Measurements from ENCODE around the gene PTCH1. TPM values are rescaled to one million over a fixed set of nuclear protein-coding genes. Genes with fewer than 3 reads are reported as not detected.

Gene PTCH1
- polyA plus RNA-seq, 1 of the 3 experiments (the other 2 are of a cell fraction) = 3.3 TPM

- over 99% methylated on average over 13 of the region's 15 CpGs for WGBS (ENCODE audit: low lambda C conversion rate)
- CTCF ChIA-PET = no interaction called here
These were observed 72.6 kb downstream of the PTCH1 start for GRCh38 chr9:95444160-95444559.

DNA sequence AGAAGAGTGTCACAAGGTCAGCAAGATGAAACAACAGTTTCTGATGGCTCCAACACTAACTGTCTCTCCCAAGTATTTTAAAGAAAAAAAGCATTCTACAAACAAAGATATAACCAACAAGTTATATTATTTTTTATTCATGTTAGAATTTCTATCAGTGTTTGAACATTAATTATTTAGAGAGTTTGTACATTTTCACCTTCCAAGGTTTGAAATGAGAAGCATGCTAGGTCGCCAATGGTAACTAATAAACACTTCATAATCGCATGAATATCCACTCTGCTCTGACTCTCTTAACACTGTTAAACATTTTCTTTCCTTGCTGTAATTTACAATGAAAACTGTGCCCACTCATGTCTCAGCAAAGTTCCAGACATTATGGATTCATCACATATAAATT is 73.5 kb downstream of the PTCH1 start:
- ChIA-PET CTCF (no interaction called here), POLR2A (no interaction called here)
- H3K27ac ChIP-seq (ENCODE audit: low read depth in 2 of 2, low read length in 1 of 2) = no peak overlapping the region
- no peak for DNase-seq
- no peaks in the 10 kb centered on the region for H3K27me3 ChIP-seq (ENCODE audit: insufficient read depth)
- no peaks in the 10 kb centered on the region for H3K9me2 ChIP-seq
- no peaks in the 10 kb centered on the region for H4K20me1 ChIP-seq (ENCODE audit: insufficient read depth)
- H3K4me3 ChIP-seq (ENCODE audit: low read depth in 2 of 2, low read length in 1 of 2) = no peak overlapping the region
- H3K4me2 ChIP-seq = no peak overlapping the region
- H3K4me1 ChIP-seq (ENCODE audit: control insufficient read depth in 1 of 2, insufficient read depth in 2 of 2, low read depth in 1 of 2, low read length in 1 of 2) = no peaks in the 10 kb centered on the region
- 89% methylated on average over 2 of the region's 2 CpGs for WGBS (ENCODE audit: low lambda C conversion rate)
- H3K36me3 ChIP-seq (replicated peaks in 1 of 2; ENCODE audit: control insufficient read depth in 1 of 2, insufficient read depth in 2 of 2, low read length in 1 of 2) = peaks cover 0 to 31% of the 10 kb centered on the region in 2 experiments
- no peaks in the 10 kb centered on the region for H3F3A ChIP-seq (replicated peaks; ENCODE audit: insufficient read depth)
- no peak overlapping the region for H2AFZ ChIP-seq (ENCODE audit: low read depth)
- H3K9me3 ChIP-seq = no peaks in the 10 kb centered on the region
- no peaks in the 10 kb centered on the region for H3K79me2 ChIP-seq (ENCODE audit: insufficient read depth)
- no peak overlapping the region for H3K9ac ChIP-seq
- TF ChIP-seq USF1 (IDR thresholded peaks at IDR 0.05; ENCODE audit: borderline replicate concordance, low read depth) (no peak), POLR2AphosphoS5 (IDR thresholded peaks at IDR 0.05; ENCODE audit: low read depth, low read length) (no peak), RAD21 (IDR thresholded peaks at IDR 0.05; ENCODE audit: low read length) (no peak), ELF1 (IDR thresholded peaks at IDR 0.05) (no peak), PBX3 (IDR thresholded peaks at IDR 0.05) (no peak), FOXM1 (IDR thresholded peaks at IDR 0.05; ENCODE audit: low read depth) (no peak)
- TF ChIP-seq, protein P1, sequence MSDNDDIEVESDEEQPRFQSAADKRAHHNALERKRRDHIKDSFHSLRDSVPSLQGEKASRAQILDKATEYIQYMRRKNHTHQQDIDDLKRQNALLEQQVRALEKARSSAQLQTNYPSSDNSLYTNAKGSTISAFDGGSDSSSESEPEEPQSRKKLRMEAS (IDR thresholded peaks at IDR 0.05; ENCODE audit: low read depth) = no peak
- TF ChIP-seq, protein P2, sequence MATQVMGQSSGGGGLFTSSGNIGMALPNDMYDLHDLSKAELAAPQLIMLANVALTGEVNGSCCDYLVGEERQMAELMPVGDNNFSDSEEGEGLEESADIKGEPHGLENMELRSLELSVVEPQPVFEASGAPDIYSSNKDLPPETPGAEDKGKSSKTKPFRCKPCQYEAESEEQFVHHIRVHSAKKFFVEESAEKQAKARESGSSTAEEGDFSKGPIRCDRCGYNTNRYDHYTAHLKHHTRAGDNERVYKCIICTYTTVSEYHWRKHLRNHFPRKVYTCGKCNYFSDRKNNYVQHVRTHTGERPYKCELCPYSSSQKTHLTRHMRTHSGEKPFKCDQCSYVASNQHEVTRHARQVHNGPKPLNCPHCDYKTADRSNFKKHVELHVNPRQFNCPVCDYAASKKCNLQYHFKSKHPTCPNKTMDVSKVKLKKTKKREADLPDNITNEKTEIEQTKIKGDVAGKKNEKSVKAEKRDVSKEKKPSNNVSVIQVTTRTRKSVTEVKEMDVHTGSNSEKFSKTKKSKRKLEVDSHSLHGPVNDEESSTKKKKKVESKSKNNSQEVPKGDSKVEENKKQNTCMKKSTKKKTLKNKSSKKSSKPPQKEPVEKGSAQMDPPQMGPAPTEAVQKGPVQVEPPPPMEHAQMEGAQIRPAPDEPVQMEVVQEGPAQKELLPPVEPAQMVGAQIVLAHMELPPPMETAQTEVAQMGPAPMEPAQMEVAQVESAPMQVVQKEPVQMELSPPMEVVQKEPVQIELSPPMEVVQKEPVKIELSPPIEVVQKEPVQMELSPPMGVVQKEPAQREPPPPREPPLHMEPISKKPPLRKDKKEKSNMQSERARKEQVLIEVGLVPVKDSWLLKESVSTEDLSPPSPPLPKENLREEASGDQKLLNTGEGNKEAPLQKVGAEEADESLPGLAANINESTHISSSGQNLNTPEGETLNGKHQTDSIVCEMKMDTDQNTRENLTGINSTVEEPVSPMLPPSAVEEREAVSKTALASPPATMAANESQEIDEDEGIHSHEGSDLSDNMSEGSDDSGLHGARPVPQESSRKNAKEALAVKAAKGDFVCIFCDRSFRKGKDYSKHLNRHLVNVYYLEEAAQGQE (IDR thresholded peaks at IDR 0.05; ENCODE audit: low read depth, low read length) = no peak

More at GRCh38 chr9:95444160-95444559, 72.6 kb downstream of the PTCH1 start:
- no peak for DNase-seq
- H3K9me2 ChIP-seq = no peaks in the 10 kb centered on the region
- no peak overlapping the region for H3K4me2 ChIP-seq
- no peaks in the 10 kb centered on the region for H3K4me1 ChIP-seq (ENCODE audit: control insufficient read depth in 1 of 2, insufficient read depth in 2 of 2, low read depth in 1 of 2, low read length in 1 of 2)
- H3K27ac ChIP-seq (ENCODE audit: low read depth in 2 of 2, low read length in 1 of 2) = no peak overlapping the region
- no peak overlapping the region for H2AFZ ChIP-seq (ENCODE audit: low read depth)
- H3K79me2 ChIP-seq (ENCODE audit: insufficient read depth) = no peaks in the 10 kb centered on the region
- H3K36me3 ChIP-seq (replicated peaks in 1 of 2; ENCODE audit: control insufficient read depth in 1 of 2, insufficient read depth in 2 of 2, low read length in 1 of 2) = peaks cover 0 to 36% of the 10 kb centered on the region in 2 experiments
- H3K4me3 ChIP-seq (ENCODE audit: low read depth in 2 of 2, low read length in 1 of 2) = no peak overlapping the region
- no peak overlapping the region for H3K9ac ChIP-seq
- H4K20me1 ChIP-seq (ENCODE audit: insufficient read depth) = no peaks in the 10 kb centered on the region
- no peaks in the 10 kb centered on the region for H3F3A ChIP-seq (replicated peaks; ENCODE audit: insufficient read depth)
- TF ChIP-seq EZH2phosphoT487 (IDR thresholded peaks at IDR 0.05; ENCODE audit: borderline replicate concordance, low read depth) (no peak), RCOR1 (IDR thresholded peaks at IDR 0.05; ENCODE audit: low read length) (no peak), PBX3 (IDR thresholded peaks at IDR 0.05) (no peak), TCF12 (IDR thresholded peaks at IDR 0.05) (no peak), EP300 (IDR thresholded peaks at IDR 0.05; ENCODE audit: borderline replicate concordance in 1 of 2, low read depth in 1 of 2, low read length in 1 of 2) (no peak), USF2 (IDR thresholded peaks at IDR 0.05; ENCODE audit: borderline replicate concordance, low read depth, low read length) (no peak), POLR2AphosphoS5 (IDR thresholded peaks at IDR 0.05; ENCODE audit: low read depth, low read length) (no peak), IRF3 (IDR thresholded peaks at IDR 0.05; ENCODE audit: low read depth, low read length) (no peak), FOXM1 (IDR thresholded peaks at IDR 0.05; ENCODE audit: low read depth) (no peak), RAD21 (IDR thresholded peaks at IDR 0.05; ENCODE audit: low read length) (no peak), GATA2 (CRISPR knock-in tag; IDR thresholded peaks at IDR 0.05) (no peak), GABPA (IDR thresholded peaks at IDR 0.05; ENCODE audit: low read depth) (no peak), YY1 (IDR thresholded peaks at IDR 0.05; ENCODE audit: low read depth) (no peak), NFIC (IDR thresholded peaks at IDR 0.05; ENCODE audit: borderline replicate concordance) (no peak), SMC3 (IDR thresholded peaks at IDR 0.05; ENCODE audit: low read depth, low read length) (no peak)
- H3K27me3 ChIP-seq (ENCODE audit: insufficient read depth) = no peaks in the 10 kb centered on the region
- H3K9me3 ChIP-seq = no peaks in the 10 kb centered on the region
- POLR2A ChIA-PET = interaction anchor here (0.7 kb wide), 1 partner anchor 54 kb away, joined by 3 read pairs; no protein-coding TSS in a partner anchor
